Stimulated activated CD4-positive, alpha-beta T cell treated with anti-CD3 and anti-CD28 coated beads, Interleukin-15, amount 100 ng/mL, for 24 hours (primary cell): ENCODE results near the gene WT1.
"Not testable (repeated sequence)": the region's sequence is repeated elsewhere in the genome, so short reads cannot be mapped to it uniquely, and the experiment has no call there.

Experiments used
- DNase-seq: peaks from one replicate; pipeline ENCODE4 v3.0.0-alpha.2; 2020

Gene WT1

DNA sequence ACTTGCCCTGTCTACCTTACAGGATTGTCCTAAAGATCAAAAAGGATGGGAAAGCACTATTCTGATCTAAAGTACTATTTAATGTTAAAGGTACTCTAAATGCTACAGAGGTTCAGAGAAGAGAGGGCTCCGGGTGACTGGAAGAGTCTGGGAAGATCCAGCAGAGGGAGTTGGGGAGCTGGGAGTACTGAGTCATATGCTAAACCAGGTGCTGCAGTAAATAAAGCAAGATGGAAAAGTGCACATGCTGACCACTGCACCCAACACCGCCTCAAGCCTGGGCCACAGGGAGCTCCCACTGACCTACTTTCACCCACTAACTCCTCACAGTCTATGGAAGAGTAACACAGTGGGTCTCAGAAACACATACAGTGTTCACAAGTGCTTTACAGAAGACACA is 49.3 kb downstream of the WT1 start:
- no peak for DNase-seq

DNA sequence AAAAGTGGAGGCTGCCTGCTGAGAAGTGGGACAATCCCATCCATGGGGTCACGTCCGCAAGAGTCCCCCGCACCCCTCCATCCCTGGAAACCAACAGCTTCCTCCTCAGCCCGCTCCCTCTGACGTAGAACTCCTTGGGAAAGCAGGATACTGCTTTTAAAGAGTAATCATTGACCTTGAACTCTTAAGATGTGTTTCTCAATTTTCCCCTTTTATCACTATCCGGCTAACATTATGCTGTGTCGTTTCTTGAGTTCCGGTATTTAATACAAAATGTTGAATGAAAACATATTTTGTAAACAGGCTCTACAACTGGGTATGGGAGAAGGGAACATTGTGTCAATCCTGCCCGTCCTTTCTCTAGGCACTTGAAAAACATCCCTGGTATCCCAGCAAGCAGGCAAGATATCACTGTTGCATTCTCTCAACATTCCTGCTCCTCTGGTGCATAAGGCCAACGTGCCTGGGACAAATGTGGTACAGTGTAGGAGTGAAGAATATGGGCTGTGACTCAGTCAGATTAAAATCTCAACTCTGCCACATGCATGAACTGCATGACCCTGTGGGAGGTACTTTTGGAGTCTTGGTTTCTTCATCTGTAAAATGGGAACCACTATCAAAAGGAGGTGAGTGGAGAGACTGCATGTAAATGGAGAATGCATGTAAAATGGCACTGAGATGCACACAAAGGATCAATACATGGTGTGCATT is 52.8 kb downstream of the WT1 start:
- no peak for DNase-seq

DNA sequence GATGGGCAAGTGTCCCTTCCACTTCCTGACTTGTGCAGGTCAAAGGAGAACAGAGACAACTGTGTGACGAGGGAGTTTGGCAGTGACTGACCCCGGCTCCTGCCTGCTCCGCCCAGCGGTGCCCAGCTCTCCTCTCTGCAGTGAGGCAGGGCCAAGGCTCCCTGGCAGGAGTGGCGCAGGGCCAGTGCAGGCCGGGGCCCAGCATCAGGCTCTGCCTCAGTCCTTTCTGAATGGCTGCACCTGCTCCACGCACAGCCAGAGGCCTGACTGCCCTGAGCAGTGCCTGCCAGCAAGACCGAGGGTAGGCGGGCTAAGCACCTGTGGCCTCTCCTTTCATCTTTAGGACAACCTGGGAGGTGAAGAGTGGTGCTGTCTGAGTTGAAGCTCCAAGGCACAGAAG is 54.2 kb downstream of the WT1 start:
- no peak for DNase-seq

DNA sequence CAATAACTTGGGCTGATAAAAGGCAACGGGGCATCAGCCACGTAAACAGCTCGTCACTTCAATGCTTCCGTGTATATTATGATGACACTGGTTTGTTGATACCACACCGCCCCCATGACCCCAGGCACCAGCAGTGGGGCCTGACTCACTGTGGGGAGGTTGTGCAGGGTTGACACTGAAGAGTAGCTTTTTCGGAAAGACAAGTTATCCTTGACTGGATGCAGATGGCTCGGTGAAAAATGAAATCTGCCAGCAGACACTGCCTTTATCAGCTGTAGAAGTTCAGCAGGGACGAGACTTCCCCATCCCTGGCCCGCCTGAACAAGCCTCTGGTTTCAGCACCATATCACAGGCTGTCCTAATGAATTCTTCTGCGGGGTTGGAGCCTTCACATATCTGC is 55.6 kb downstream of the WT1 start:
- DNase-seq: no peak

DNA sequence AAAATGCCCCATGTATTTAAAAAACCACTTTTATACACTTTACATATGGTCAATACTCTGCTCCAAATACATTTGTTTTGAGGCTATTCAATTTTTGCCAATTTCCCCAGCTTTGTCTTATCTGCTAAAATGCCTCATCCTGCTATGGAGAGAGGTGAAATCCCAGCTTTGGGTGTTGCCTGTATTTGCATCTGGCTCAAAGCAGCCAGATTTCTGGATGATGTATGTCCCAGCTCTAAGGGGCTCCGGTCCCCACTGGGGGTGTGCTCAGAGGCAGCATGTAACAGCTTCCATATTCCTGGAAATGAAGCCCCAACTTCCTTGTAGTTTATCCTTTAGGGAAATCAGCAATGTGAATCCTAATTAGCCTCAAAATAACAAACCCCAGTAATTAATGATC is 59.5 kb downstream of the WT1 start:
- DNase-seq: no peak

DNA sequence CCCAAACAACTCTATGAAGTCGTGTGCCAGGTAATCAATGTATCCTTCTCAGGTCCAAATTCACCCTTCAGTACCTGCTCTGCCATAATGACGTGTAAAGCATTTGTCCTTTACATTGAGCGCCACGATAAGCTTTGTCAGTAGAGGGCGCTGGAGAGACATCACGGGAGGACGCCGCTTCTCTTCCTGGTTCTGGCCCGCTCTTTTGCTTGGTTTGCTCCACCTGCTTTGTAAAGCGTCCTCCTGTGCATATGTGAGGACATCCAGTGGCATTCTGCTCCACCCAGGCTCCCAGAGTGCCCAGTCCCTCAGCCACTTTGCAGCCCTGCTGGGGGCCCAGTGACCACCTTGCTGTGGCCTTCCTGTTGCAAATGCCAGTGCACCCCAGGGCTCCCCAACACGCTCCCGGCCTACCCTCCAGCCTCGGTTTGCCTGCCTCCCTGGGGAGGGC is 61.1 kb downstream of the WT1 start:
- peak; percentile 59 for DNase-seq

DNA sequence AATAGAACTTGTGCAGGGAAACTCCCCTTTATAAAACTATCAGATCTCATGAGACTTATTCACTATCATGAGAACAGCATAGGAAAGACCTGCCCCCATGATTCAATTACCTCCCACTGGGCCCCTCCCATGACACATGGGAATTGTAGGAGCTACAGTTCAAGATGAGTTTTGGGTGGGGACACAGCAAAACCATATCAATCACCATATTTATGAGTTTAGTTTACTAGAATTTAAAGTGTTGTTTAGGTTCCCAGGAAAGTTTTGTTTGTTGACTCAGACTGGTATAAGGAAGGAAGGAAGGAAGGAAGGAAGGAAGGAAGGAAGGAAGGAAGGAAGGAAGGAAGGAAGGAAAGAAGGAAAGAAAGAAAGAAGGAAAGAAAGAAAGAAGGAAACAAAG is 65.4 kb downstream of the WT1 start:
- not testable (repeated sequence) for DNase-seq

DNA sequence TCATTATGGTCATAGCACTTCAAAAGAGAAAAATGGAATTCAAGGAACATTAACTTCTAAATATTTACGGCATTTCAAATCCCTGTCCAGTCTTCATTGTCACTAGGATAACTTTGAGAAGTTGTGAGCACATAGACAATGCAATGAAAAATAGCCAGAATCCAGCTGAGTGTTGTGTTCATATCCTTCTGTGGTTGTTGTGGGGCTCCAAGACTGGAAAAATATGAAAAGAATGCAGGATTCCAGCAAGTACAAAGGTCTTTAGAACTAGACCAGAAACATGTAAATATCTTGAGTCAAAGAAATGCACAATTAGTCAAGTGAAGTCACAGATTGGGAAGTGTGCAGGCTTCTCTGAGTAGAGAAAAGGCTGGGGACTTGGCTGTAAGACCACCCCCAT is 68.7 kb downstream of the WT1 start:
- no peak for DNase-seq

DNA sequence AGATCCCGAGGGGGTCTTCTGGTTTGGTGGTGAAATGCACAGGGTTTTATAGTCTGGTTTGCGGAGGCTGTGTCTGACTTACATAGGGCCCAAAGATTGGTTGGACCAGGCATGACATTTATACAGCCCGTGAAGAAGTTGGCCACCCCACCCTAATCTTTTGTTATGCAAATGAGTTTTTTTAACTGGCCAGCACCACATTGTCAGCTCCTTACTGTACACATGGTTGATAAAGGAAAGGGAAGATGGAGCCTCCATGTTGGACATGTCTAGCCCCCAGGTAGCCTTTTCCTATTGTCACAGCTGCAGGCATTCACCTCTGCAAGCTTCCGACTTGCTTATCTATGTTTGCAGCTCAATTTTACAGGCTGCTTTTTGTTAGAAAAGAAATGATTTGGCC is 70.1 kb downstream of the WT1 start:
- DNase-seq: no peak

DNA sequence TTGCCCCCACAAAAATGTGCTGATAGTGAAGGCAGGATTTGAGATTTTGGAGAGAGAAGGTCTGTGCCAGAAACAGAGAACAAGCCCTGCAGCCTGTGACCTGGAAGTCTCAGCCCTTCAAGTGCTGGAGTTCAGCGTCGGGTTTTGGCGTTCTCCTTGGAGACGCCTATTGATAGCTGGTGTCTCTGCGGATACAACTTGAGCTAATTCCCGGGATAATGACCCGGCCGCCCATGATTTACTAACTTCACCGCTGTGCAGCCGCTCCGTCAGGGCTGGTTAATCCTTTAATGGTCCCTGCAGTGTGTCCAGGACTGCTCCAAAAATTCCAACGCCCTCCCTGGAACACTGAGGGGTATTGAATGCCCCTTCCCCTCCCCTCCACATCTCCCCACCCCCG is 76.6 kb downstream of the WT1 start:
- no peak for DNase-seq

DNA sequence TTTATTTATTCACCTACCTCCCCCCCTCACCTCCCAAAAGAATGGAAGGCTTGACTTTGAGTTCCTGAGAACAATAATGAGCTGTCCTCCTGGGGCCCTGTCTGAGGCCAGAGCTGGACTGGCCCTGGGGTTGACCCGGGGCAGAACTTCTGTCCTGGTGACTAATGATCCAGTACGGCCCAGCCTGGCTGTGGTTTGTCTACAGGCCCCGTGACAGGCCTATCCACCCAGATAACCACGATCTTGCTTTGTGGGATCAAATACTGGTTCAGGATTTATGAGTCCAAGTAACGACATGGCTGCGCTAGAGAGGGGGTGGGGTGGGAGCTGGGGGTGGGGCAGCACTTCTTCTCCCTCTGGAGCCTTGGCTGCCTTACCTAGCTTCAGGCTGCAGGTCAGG is 81.5 kb downstream of the WT1 start:
- DNase-seq: no peak

DNA sequence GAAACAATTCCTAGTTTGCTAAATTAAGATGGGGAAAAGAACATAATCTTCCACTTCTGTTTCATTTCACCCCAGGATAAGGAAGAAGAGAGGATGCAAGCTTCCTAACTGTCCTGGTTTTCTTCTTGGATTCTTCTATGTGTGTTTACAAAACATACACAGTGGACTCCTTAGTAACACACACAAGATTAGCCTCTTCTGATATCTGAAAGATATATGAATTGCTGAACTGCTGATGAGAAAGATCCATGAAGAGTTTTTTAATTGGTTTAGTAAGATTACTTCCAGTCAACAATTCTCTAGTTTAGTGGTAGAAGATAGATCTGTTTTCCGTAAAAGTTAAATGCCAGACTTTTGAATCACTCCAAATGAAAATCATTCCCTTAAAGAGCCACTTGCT is 86.8 kb downstream of the WT1 start:
- no peak for DNase-seq

DNA sequence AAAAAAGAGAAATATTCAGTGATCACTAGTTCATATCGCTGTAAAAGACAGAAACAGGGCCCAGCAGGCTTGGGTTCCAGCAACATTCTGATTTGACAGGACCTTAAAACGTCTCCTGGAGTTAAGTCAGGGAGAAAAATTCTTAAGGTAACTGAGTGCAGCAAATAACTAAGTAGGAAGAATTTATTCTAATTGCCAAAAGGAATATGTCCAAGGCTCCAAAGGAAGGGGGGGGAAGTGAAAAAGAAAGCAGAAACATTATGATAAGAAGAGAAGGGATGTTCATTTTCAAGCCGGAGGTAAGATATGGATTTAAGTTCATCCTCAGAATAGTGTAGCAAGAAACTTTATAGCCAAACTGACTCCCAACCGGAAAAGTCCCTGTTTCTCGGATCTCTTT is 90.4 kb downstream of the WT1 start:
- DNase-seq: no peak

DNA sequence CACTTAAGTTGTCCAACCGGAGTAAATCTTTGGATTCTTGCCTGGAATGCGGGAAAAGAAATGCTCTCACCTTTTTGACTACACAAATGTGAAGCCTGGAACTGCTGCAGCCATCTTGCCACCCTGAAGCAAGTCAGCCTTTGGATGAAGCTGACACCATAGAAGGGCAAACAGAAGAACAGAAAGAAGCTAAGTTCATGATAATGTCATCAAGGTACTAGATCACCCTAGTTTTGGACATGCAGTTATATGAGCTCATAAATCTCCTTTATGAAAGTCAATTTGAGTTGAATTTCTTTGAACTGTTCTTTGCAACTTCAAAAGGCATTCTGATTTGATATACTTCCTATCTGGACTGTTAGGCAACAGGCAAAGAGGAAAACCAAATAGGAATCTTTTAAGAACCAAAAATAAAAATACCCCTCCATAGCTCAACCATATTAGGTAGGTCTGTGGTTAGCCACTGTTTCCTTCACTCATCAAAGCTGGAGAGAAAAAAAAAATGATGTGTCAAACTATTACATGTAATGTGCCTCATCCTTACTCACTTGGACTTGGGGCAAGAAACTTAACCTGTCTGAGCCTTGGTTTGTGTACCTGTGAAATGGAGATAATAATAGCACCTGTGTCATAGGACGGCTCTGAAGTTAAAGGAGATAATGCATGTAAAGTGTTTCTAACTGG is 91.9 kb downstream of the WT1 start:
- DNase-seq: no peak

DNA sequence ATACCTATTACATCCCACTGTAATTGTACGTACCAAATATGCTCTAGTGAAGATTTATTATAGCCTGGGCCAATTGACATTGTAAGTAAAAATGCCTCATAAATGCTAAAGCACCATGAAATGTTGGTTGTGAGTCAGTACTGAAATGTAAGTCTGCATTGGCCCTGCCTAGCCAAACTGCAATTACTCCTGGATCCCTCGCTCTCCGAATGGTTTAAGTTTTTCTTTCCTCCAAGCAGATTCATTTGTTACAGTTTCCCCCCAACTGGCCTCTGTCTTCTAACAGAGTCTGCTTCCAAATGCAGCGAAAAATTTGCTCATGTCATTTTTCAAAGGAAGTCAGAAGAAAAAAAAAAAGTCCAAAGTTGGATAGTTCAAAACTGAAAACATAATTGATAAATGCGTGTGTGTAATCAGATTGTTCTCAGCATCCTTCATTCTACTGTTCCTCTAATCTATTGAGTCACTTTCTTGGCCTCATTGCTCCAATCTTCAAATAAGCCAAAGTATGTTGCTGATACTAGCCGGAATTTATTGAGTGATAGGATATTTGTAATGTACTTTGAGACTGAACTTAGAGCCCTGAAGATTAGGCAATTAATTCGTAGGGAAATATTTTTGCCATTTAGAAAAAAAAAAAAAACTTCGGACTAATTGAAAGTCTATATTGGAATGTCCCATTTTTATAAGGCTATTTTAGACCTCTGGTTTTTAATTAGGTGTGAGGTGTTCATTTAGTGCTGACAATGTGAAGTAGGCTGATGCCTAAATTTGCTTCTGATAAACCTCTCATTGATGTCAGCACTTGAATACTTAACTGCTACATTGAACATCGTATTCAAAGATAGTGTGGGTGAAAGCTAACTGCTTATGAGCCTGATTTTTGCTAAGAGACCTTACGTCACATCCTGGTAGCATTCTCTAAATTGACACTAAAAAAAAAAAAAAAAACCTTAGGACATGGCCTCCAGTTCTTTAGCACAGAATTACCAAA is 93.4 kb downstream of the WT1 start:
- DNase-seq: no peak

DNA sequence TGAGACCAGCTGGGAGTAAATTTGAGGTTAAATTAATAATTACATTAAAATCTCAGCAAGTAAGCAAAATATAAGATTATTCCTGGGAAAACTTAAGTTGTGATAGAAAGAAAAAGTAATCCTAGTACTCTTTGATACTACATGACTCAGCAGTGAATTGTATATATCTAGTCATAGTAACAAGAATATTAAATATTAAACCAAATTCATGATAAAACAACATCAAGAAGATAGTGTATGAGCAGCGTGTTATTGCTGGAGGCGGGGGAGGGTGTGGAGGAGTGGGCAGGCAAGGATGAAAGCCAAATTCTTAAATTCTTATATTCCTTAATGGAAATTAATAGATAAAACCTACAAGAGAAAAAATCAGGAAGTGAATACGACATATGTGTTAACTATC is 95.2 kb downstream of the WT1 start:
- no peak for DNase-seq
